ENCODE measurements around the gene SRP68.
"Not testable (repeated sequence)": the region's sequence is repeated elsewhere in the genome, so short reads cannot be mapped to it uniquely, and the experiment has no call there.

SRP68 gene

GRCh38 chr17:76046064-76046463 lies 26.3 kb downstream of the SRP68 start:
- DNase-seq (ENCODE audit: low read depth in 4 of 4, low spot score in 1 of 4) = no peak

GRCh38 chr17:76044475-76045007 lies 27.8 kb downstream of the SRP68 start:
- DNase-seq (ENCODE audit: low read depth in 4 of 4, low spot score in 1 of 4) = not testable (repeated sequence)

- DNase-seq (ENCODE audit: low read depth in 4 of 4, low spot score in 1 of 4) = not testable (repeated sequence)
Observed at GRCh38 chr17:76042868-76043267, 29.4 kb downstream of the SRP68 start.

- no peak for DNase-seq (ENCODE audit: low read depth in 4 of 4, low spot score in 1 of 4)
Observed at GRCh38 chr17:76040376-76040775, 31.9 kb downstream of the SRP68 start.

GRCh38 chr17:76039121-76039520 lies 33.2 kb downstream of the SRP68 start:
- DNase-seq (ENCODE audit: low read depth in 4 of 4, low spot score in 1 of 4) = no peak

- DNase-seq (ENCODE audit: low read depth in 4 of 4, low spot score in 1 of 4) = no peak
Observed at GRCh38 chr17:76038050-76038449, 34.3 kb downstream of the SRP68 start.

GRCh38 chr17:76036497-76037261 lies 35.6 kb downstream of the SRP68 start:
- no peak for DNase-seq (ENCODE audit: low read depth in 4 of 4, low spot score in 1 of 4)

- no peak for DNase-seq (ENCODE audit: low read depth in 4 of 4, low spot score in 1 of 4)
Observed at GRCh38 chr17:76034428-76035350, 37.6 kb downstream of the SRP68 start.

GRCh38 chr17:76033139-76033538 lies 39.2 kb downstream of the SRP68 start:
- DNase-seq (ENCODE audit: low read depth in 4 of 4, low spot score in 1 of 4) = no peak

GRCh38 chr17:76032780-76033108 lies 39.6 kb downstream of the SRP68 start:
- no peak for DNase-seq (ENCODE audit: low read depth in 4 of 4, low spot score in 1 of 4)

GRCh38 chr17:76032073-76032779 lies 40.1 kb downstream of the SRP68 start:
- DNase-seq (ENCODE audit: low read depth in 4 of 4, low spot score in 1 of 4) = no peak

- DNase-seq (ENCODE audit: low read depth in 4 of 4, low spot score in 1 of 4) = no peak
Observed at GRCh38 chr17:76027159-76027839, 45.0 kb downstream of the SRP68 start, which contains the start of gene EVPL. TSS of gene EVPL (minus strand) at chr17:76027306. CDS start at chr17:76027198, 108 bp downstream.

- no peak for DNase-seq (ENCODE audit: low read depth in 4 of 4, low spot score in 1 of 4)
Observed at GRCh38 chr17:76026714-76027158, 45.6 kb downstream of the SRP68 start.

- no peak for DNase-seq (ENCODE audit: low read depth in 4 of 4, low spot score in 1 of 4)
Observed at GRCh38 chr17:76025294-76025693, 47.0 kb downstream of the SRP68 start.

- DNase-seq (ENCODE audit: low read depth in 4 of 4, low spot score in 1 of 4) = no peak
Observed at GRCh38 chr17:76024353-76024752, 48.0 kb downstream of the SRP68 start.

- no peak for DNase-seq (ENCODE audit: low read depth in 4 of 4, low spot score in 1 of 4)
Observed at GRCh38 chr17:76023900-76024237, 48.4 kb downstream of the SRP68 start.

- DNase-seq (ENCODE audit: low read depth in 4 of 4, low spot score in 1 of 4) = no peak
Observed at GRCh38 chr17:76022973-76023899, 49.1 kb downstream of the SRP68 start.

- DNase-seq (ENCODE audit: low read depth in 4 of 4, low spot score in 1 of 4) = no peak
Observed at GRCh38 chr17:76022285-76022684, 50.0 kb downstream of the SRP68 start.

- no peak for DNase-seq (ENCODE audit: low read depth in 4 of 4, low spot score in 1 of 4)
Observed at GRCh38 chr17:76019833-76020467, 52.4 kb downstream of the SRP68 start.

All from stimulated activated CD4-positive, alpha-beta T cell treated with anti-CD3 and anti-CD28 coated beads, Interleukin-1b, Interleukin-23, amount 100 ng/mL, for 24 hours (primary cell).